ENCODE measurements around the gene TPRG1. TPM values are rescaled to one million over a fixed set of nuclear protein-coding genes. Genes with fewer than 3 reads are reported as not detected.

Gene TPRG1
- total RNA-seq, 6 experiments from 2014 or later = 8.0 to 33.6 (median 18.1) TPM

DNA sequence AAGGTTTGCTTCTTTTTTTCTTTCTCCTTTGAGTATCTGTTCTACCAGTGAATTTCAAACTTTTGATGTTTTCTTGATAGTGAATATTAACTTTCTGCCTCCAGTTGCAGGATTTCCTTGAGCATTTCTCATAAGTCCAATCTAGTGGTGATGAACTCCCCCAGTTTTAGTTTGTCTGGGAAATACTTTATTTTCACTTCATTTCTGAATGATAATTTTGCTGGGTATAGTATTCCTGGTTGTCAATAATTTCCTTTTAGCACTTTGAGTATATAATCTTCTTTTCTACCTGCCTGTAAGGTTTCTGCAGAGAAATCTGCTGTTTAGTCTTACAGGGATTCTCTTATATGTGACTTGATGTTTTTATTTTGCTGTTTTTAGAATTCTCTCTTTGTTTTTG, 21.0 kb downstream of the TPRG1 start:
- Histone ChIP-seq H3K27me3 (no peaks in the 10 kb centered on the region), H3K9me3 (peaks cover 0 to 8% (median 0%) of the 10 kb centered on the region in 4 donors), H3K4me3 (no peak overlapping the region), H3K4me1 (no peaks in the 10 kb centered on the region), H3K36me3 (no peaks in the 10 kb centered on the region), H3K27ac (no peak overlapping the region)
- DNase-seq (no peak), ATAC-seq (no peak)
- TF ChIP-seq, protein P1, sequence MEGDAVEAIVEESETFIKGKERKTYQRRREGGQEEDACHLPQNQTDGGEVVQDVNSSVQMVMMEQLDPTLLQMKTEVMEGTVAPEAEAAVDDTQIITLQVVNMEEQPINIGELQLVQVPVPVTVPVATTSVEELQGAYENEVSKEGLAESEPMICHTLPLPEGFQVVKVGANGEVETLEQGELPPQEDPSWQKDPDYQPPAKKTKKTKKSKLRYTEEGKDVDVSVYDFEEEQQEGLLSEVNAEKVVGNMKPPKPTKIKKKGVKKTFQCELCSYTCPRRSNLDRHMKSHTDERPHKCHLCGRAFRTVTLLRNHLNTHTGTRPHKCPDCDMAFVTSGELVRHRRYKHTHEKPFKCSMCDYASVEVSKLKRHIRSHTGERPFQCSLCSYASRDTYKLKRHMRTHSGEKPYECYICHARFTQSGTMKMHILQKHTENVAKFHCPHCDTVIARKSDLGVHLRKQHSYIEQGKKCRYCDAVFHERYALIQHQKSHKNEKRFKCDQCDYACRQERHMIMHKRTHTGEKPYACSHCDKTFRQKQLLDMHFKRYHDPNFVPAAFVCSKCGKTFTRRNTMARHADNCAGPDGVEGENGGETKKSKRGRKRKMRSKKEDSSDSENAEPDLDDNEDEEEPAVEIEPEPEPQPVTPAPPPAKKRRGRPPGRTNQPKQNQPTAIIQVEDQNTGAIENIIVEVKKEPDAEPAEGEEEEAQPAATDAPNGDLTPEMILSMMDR (IDR thresholded peaks at IDR 0.05) = no peak
- no peak for TF ChIP-seq POLR2A (IDR thresholded peaks at IDR 0.05)
- intact Hi-C loops (cut with DNase I) = no loop called here

DNA sequence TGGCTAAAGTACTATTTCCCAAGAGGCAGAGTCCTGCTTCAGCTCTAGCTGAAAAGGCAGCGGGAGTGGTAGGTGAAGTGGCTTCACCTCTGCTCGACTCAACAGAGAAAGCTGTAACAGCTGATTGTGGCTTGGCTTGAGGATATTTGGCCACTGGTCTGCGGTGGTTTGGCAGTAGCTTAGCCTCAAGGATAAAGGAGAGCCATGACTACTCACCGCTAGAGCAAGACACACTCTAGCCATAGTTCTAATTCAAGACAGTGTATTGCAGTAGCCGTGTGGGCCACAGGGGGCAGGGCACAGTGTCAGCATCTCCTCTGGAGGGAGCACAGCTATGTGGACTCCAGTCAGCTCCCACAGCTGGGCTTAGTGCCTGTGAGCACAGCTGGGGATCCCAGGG, 23.5 kb downstream of the TPRG1 start:
- peak in 1 of 4 donors; percentile 16 for ATAC-seq
- intact Hi-C loops (cut with DNase I) = no loop called here
- H3K9me3 ChIP-seq = peaks cover 0 to 8% (median 0%) of the 10 kb centered on the region in 4 donors

DNA sequence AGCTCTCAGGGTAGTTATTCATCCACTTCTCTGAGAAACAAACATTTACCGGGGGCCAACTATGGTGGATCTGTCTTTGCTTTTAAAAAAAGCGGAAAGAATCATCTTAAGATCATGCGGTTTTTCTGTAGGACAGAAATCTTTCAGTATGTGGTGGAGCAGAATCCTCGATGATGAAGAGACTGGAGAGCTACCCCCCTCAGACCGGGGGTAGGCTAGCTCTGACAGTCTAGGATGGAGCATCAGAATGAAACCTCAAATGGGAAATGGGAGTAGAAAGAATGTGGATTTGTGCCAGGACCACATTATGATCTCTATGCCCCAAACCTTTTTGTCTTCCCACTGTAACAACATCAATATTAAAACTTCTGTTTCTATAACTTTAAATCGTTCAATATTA, 30.3 kb downstream of the TPRG1 start:
- TF ChIP-seq POLR2A (IDR thresholded peaks at IDR 0.05) = no peak
- TF ChIP-seq, protein P1 (IDR thresholded peaks at IDR 0.05) = no peak
- Histone ChIP-seq H3K27ac (no peak overlapping the region), H3K9me3 (no peaks in the 10 kb centered on the region), H3K27me3 (no peaks in the 10 kb centered on the region), H3K36me3 (no peaks in the 10 kb centered on the region), H3K4me1 (no peaks in the 10 kb centered on the region), H3K4me3 (no peak overlapping the region)
- intact Hi-C loops (cut with DNase I) = no loop called here
- 81% methylated on average over 6 of the region's 6 CpGs for WGBS (ENCODE audit: insufficient coverage, low coverage, low lambda C conversion rate, missing lambda C conversion rate)
- no peak for DNase-seq
- ATAC-seq = no peak

More for the DNA sequence above, 23.5 kb downstream of the TPRG1 start:
- Histone ChIP-seq H3K27ac (no peak overlapping the region), H3K36me3 (no peaks in the 10 kb centered on the region), H3K4me3 (no peak overlapping the region), H3K27me3 (no peaks in the 10 kb centered on the region), H3K4me1 (no peaks in the 10 kb centered on the region)
- no CpG with 5 or more reads among the region's 5 CpGs for WGBS (ENCODE audit: insufficient coverage, low coverage, low lambda C conversion rate, missing lambda C conversion rate)
- TF ChIP-seq, protein P1 (IDR thresholded peaks at IDR 0.05) = no peak
- TF ChIP-seq POLR2A (IDR thresholded peaks at IDR 0.05) = no peak
- no peak for DNase-seq

DNA sequence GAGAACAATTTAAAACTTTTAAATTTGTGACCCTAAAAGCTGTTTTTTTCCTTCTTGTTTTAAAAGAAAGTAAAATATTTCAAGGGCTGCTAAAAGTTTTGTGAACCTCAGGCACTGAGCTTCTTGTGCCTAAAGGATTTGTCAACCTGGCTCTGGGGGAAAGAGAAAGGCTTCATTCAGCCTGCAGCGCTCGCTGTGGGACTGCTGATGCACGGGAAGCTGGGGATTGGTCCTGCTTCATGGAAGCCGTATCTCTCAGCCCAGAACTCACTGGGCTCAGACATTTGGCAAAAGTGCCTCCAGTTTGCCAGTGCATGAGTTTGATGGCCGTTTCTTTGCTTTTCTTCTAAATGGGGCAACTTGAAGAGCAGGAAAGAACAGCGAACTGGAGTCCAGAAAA, 30.8 kb downstream of the TPRG1 start:
- H3K36me3 ChIP-seq = peaks cover 0 to 4% (median 2%) of the 10 kb centered on the region in 4 donors
- H3K27me3 ChIP-seq = no peaks in the 10 kb centered on the region
- no peaks in the 10 kb centered on the region for H3K4me1 ChIP-seq
- H3K27ac ChIP-seq = no peak overlapping the region
- DNase-seq (no peak), ATAC-seq (no peak)
- 70% methylated on average over 6 of the region's 6 CpGs for WGBS (ENCODE audit: insufficient coverage, low coverage, low lambda C conversion rate, missing lambda C conversion rate)
- intact Hi-C loops (cut with DNase I) = no loop called here
- TF ChIP-seq, protein P1 (IDR thresholded peaks at IDR 0.05) = no peak
- no peak for TF ChIP-seq POLR2A (IDR thresholded peaks at IDR 0.05)
- no peaks in the 10 kb centered on the region for H3K9me3 ChIP-seq
- H3K4me3 ChIP-seq = no peak overlapping the region

Data from right lobe of liver (tissue), 6 donors.